NCI-H187 (cell line): ENCODE measurements around the gene GLRA2.
A peak's percentile ranks its signal among the peaks of the same experiment; 100 is the strongest.
"Not testable (repeated sequence)": the region's sequence is repeated elsewhere in the genome, so short reads cannot be mapped to it uniquely, and the experiment has no call there.

ENCODE experiments used
- DNase-seq, 2 experiments: peaks; one replicate each; lab custom pipeline; 2025; lab: John Stamatoyannopoulos, UW

The GLRA2 gene

DNA sequence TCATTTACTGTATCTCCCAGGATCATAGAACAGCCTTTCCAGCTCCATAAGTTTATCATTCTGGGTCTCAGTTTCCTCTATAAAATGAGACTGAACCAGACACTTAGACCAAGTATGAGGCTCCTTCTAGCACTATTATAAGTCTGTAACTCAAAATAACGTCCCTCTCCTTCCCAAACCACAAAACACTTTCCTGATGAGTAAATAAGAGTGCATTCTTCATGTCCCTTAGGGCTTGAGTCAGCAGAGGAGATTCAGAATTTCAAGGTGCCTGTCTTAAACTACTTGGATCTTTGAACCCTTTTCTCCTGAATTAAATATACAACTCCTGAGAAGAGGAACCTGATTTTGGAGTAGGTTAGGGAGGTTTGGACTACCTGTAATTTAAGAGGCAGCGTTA lies 62.6 kb downstream of the GLRA2 start:
- DNase-seq: no peak

GRCh38 chrX:14594521-14594920 lies 65.2 kb downstream of the GLRA2 start:
- no peak for DNase-seq

- DNase-seq: no peak
These were observed 69.0 kb downstream of the GLRA2 start for GRCh38 chrX:14598330-14598729.

- DNase-seq: no peak
These were observed 78.2 kb downstream of the GLRA2 start for GRCh38 chrX:14607446-14607985.

DNA sequence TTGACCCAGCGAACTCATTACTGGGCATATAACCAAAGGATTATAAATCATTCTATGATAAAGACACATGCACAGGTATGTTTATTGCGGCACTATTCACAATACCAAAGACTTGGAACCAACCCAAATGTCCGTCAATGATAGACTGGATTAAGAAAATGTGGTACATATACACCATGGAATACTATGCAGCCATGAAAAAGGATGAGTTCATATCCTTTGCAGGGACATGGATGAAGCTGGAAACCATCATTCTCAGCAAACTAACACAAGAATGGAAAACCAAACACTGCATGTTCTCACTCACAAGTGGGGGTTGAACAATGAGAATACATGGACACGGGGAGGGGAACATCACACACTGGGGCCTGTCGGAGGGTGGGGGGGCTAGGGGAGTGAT lies 83.1 kb downstream of the GLRA2 start:
- not testable (repeated sequence) for DNase-seq

DNA sequence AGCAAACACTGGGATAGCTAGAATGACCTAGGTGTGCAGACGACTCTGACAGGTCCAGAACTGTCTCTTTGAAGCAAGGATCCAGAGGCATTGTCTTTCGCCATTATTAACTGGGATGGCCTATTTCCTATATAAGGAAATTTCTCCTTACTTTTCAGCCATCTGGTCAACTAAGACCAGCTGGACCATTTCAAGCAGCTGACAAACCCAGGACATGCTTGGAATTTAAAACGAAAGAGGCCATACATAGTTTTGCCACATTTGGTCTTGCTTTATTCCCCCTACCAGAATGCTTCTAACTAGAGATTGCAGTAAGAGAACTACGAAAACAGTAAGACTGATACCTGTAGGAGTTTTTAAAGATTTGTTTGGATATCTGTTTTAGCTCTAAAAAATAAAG lies 87.0 kb downstream of the GLRA2 start:
- no peak for DNase-seq

DNA sequence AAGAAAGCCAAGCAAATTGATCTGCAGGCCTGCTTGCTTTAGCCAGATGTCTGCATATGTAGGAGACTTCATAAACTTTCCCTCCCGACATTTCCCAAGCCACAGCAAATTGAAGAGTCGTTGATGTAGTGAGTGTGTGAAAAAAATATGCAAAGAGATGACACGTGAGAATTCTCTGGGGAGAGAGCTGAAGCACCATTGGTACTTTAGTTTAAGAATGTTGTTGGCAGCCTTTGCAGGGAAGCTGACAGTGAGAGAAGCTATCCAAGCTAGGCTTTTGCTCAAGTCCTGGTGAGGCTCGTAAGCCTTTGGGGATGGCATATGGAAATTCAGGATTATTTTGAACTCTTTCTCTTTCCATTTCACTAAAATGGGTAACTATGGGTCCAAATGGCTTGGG lies 87.5 kb downstream of the GLRA2 start:
- peak in 1 of 2 experiments; percentile 7 for DNase-seq

DNA sequence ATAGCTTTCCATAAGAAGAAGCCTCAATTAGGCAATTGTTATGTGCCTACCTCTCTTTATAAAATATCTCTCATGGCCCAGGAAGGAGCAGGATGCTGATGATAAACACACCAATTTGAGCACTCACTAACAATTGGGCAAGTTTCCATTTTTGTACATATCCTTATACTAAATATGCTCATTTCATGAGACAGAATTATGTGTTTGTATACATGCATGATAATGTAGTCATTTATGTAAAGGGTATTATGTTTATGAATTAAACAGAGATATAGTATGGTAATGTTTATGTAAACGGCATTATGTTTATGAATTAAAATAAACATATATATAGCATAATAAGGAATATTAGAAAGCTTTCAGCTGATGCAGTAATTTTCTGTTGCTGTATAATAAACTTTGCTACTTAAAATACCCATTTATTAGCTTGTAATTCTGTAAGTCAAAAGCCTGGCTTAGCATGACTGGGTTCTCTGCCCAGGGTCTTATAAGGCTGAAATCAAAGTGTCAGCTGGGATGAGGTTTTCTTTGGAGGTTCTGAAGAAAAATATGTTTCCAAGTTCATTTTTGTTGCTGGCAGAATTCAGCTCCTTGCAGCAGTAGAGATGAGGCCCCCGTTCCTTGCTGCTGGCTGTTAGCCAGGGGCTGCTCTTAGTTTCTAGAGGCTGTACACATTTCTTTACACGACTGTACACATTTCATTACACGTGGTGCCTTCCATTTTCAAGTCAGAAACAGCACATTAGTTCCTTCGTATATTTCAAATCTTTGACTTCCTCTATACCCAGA lies 89.0 kb downstream of the GLRA2 start:
- no peak for DNase-seq

GRCh38 chrX:14630733-14631132 lies 101.4 kb downstream of the GLRA2 start:
- DNase-seq: no peak

DNA sequence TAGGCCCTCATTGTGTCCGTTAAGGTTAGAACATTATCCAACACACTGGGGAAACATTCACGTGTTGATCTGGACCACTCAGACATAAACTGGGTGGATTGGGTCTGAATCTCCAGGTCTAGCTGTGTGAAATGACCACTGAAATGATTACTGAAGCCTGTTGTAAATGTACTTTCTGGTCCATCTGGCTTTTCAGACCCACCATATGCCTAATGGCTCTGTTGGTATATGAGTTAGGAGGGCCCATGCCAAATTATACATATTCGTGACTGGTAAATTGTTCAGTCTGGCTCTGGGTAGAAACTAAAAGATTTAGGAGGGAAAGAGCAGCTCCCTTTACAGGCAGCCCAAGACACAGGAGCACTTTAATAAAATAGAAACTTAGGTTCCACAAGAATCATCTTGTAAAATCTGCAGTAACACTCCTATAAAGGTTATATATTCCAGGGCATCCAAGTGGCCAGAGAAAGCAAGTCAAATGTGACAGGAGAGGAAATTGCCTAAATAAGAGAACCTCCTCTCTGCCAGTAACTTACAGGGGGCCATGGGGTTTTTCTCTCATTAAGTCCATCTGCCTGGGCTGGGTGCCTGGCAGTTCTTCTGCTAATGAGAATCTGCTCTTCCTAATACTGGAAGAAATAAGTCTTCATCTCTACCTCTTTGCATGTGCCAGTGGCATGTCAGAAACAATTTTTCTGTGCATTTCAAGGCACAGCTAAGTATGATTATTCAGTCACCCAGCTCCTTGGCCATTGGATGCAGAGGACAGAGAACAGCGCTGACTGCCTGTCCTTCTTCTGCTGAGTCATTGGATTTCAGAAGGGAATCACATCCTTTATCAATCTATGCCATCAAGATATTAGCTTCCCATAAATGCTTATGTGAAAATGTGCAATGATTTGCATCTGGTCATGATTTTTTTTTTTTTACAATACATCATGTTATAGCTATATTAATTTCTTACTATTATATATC lies 112.6 kb downstream of the GLRA2 start:
- no peak for DNase-seq

DNA sequence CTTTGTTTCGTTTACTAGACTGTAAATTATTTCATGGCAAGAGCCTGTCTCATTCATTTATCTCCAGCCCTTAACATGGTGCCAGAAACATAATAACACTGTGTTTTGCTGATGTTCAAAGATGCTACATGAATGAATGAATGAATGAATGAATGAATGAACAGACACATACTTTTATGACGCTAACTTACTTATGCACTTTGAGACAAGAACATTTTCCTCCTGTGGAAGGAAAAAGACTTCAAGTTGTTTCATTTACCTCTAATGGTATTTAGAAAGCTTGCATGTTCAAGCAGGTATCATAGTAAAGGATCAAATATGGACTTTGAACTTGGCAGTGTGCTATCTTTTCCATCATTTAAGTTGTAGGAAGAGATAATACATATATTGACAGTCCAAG lies 131.6 kb downstream of the GLRA2 start:
- no peak for DNase-seq

DNA sequence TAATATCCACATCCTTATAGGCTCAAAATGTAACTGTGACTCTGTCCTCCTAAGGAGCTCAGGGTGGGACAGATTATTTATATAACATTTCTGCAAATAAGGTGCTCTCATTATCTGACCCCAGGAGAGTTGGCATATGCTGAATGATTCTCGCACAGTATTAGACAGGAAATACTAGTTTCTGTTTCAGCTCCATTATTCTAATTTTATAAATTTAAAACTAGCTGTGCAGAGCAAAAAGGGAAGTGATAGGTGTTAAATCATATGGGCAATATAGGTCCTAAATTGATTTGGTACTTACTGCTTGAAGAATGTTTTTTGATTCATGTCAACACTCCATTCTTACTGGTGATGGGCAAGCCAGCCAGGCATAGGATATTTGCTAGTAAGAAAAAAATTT lies 141.5 kb downstream of the GLRA2 start:
- DNase-seq: no peak

DNA sequence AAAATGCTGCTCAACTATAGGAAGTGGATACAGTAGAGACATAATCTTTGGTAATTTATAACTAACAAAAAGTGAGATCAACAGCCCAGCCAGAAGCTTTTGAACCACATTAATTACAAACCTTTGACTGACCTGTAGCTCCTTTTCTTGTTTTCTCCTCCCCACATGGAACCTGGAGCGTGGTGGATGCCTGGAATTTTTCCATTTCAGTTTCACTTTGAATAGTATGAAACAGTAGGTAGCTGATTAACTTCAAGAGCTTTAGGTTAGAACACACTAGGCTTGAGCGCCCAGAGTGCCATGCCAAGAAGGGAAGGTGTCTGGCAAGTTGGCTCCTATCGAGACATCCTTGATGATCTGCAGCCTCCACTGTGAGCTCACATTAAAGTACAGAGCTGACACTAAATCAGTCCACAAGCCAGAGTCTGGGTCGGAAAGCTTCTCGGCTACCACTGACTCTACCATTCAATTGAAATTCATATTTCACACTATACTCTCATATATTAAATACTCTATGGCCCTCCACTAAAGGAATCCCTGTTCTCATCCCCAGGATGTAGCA lies 143.4 kb downstream of the GLRA2 start:
- no peak for DNase-seq

- DNase-seq: no peak
These were observed 143.9 kb downstream of the GLRA2 start for GRCh38 chrX:14673236-14673635.

- DNase-seq: no peak
These were observed 144.4 kb downstream of the GLRA2 start for GRCh38 chrX:14673764-14674163.

DNA sequence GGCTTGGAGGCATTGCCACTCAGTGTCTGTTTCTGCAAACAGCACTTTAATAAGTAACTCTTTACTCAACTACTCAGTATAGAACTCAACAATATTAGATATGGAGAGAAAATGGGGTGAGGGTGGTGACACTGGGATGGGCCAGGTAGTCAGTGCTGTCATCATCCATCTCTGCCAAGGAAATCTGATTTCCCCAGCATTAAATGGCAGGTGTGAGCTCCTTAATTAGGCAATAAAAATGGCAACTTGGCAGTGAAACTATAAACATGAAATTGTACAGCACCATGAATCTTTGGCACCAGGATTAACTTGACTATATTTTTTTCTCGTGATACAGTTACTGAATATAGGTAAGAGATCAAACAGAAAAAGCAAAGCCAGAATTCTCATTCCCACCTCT lies 146.2 kb downstream of the GLRA2 start:
- DNase-seq: no peak

- no peak for DNase-seq
These were observed 147.1 kb downstream of the GLRA2 start for GRCh38 chrX:14676431-14676830.

DNA sequence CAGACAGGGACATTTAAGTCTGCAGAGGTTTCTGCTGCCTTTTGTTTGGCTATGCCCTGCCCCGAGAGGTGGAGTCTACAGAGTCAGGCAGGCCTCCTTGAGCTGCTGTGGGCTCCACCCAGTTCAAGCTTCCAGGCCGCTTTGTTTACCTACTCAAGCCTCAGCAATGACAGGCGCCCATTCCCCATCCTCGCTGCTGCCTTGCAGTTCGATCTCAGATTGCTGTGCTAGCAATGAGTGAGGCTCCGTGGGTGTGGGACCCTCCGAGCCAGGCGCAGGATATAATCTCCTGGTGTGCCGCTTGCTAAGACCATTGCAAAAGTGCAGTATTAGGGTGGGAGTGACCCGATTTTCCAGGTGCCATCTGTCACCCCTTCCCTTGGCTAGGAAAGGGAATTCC lies 159.0 kb downstream of the GLRA2 start:
- DNase-seq: not testable (repeated sequence)

GRCh38 chrX:14690553-14690952 lies 161.2 kb downstream of the GLRA2 start:
- no peak for DNase-seq

- no peak for DNase-seq
These were observed 165.3 kb downstream of the GLRA2 start for GRCh38 chrX:14694611-14695010.

GRCh38 chrX:14697451-14697850 lies 168.1 kb downstream of the GLRA2 start:
- peak in 1 of 2 experiments; percentile 6 for DNase-seq

GRCh38 chrX:14698790-14699189 lies 169.5 kb downstream of the GLRA2 start:
- no peak for DNase-seq
